HCT116 (cell line): ENCODE results near the gene RSAD1. TPM values are rescaled to one million over a fixed set of nuclear protein-coding genes. Genes with fewer than 3 reads are reported as not detected.
A peak's percentile ranks its signal among the peaks of the same experiment; 100 is the strongest.

Experiments used
- ATAC-seq: fragments of 200-7000 bp; cut with Tn5 transposase; 2 replicates; pipeline ENCODE4 v1.9.1; 2020; ENCODE audit warnings: mild to moderate bottlenecking, moderate library complexity
- BruUV-seq: library from RNA; stranded (reverse); fragments of 400-500 nt; replicated peaks from 2 replicates; lab custom pipeline; 2021; lab: Mats Ljungman, UMichigan
- CTCF ChIA-PET: fragments of 300-600 bp; sonication (Branson Sonifier 250); formaldehyde crosslinking; loops from one replicate; lab custom pipeline; 2021; ENCODE audit warnings: antibody characterized with exemption; lab: Charles Lee
- POLR2A ChIA-PET: fragments of 300-600, 350-600 bp; sonication (Branson Sonifier 250); formaldehyde crosslinking; loops from one replicate; lab custom pipeline; 2021; ENCODE audit warnings: antibody characterized with exemption; lab: Charles Lee
- RAD21 ChIA-PET, 2 experiments: fragments of 300-600 bp; sonication (Branson Sonifier 250); formaldehyde crosslinking; loops; one replicate each; lab custom pipeline; 2023; ENCODE audit warnings: low total read pairs in 2 of 2; ENCODE audit not compliant: uncharacterized antibody in 2 of 2, unreplicated experiment in 2 of 2, low non-redundant PET in 1 of 2; lab: Charles Lee
- DNase-seq: peaks from one replicate; pipeline ENCODE4 v3.0.0-alpha.2; 2010; ENCODE audit warnings: low read depth, low spot score
- H2AFZ ChIP-seq: fragments of 200-600 bp; shearing (Covaris generic), sonication (generic); 2 replicates; pipeline ENCODE4 v1.6.1; 2017; ENCODE audit warnings: low read depth, mixed run types, mixed read lengths, antibody characterized with exemption, low read length; ENCODE audit not compliant: poor library complexity, severe bottlenecking
- H3K27ac ChIP-seq: 2 replicates; pipeline ENCODE4 v1.5.1; 2012; ENCODE audit warnings: low read depth, low read length
- H3K27me3 ChIP-seq: fragments of 200-600 bp; sonication (generic); 2 replicates; pipeline ENCODE4 v1.6.1; 2016; ENCODE audit warnings: mixed run types, low read length, mixed read lengths; ENCODE audit not compliant: insufficient read depth
- H3K36me3 ChIP-seq, 2 experiments: fragments of 200-500 bp in 1 of 2; fragments of 200-600 bp in 1 of 2; sonication (Bioruptor generic) in 1 of 2; sonication (generic) in 1 of 2; 2 replicates each; pipeline versions ENCODE4 v1.5.1 to v1.6.1; 2014 to 2016; ENCODE audit warnings: low read length in 2 of 2, inconsistent platforms in 1 of 2, mixed read lengths in 1 of 2, mixed run types in 1 of 2; ENCODE audit not compliant: insufficient read depth in 2 of 2, control insufficient read depth in 1 of 2
- H3K4me1 ChIP-seq, 2 experiments: fragments of 200-600 bp in 1 of 2; sonication (generic) in 1 of 2; 2 replicates each; pipeline versions ENCODE4 v1.5.1 to v1.6.1; 2012 to 2017; ENCODE audit warnings: low read length in 2 of 2, inconsistent platforms in 1 of 2, mild to moderate bottlenecking in 1 of 2, mixed read lengths in 1 of 2, mixed run types in 1 of 2, moderate library complexity in 1 of 2; ENCODE audit not compliant: insufficient read depth in 2 of 2, control insufficient read depth in 1 of 2
- H3K4me2 ChIP-seq: fragments of 200-600 bp; sonication (generic); 2 replicates; pipeline ENCODE4 v1.6.1; 2017; ENCODE audit warnings: mixed run types, low read length, mixed read lengths
- H3K4me3 ChIP-seq, 2 experiments: fragments of 200-600 bp in 1 of 2; sonication (generic) in 1 of 2; replicated peaks in 1 of 2; 2 replicates each; pipeline ENCODE4 v1.5.1; 2011 to 2016; ENCODE audit warnings: low read length in 2 of 2, control low read depth in 1 of 2, low read depth in 1 of 2, mild to moderate bottlenecking in 1 of 2, mixed read lengths in 1 of 2, mixed run types in 1 of 2
- H3K79me2 ChIP-seq: fragments of 200-600 bp; sonication (generic); 2 replicates; pipeline ENCODE4 v1.6.1; 2017; ENCODE audit warnings: mild to moderate bottlenecking, mixed run types, low read length, moderate library complexity, mixed read lengths; ENCODE audit not compliant: insufficient read depth
- H3K9ac ChIP-seq: fragments of 200-600 bp; sonication (generic); 2 replicates; pipeline ENCODE4 v1.6.1; 2016; ENCODE audit warnings: low read length, mixed read lengths
- H3K9me2 ChIP-seq: fragments of 200-600 bp; sonication (generic), shearing (Covaris generic); 2 replicates; pipeline ENCODE4 v1.6.1; 2017; ENCODE audit warnings: mixed run types, mild to moderate bottlenecking, moderate library complexity; ENCODE audit not compliant: insufficient read depth
- H3K9me3 ChIP-seq, 2 experiments: fragments of 200-500 bp in 1 of 2; fragments of 200-600 bp in 1 of 2; sonication (Bioruptor generic) in 1 of 2; sonication (generic) in 1 of 2; 2 replicates each; pipeline ENCODE4 v1.6.1; 2014 to 2017; ENCODE audit warnings: low read length in 2 of 2, mixed read lengths in 2 of 2, inconsistent platforms in 1 of 2, low read depth in 1 of 2, mild to moderate bottlenecking in 1 of 2, mixed run types in 1 of 2, moderate library complexity in 1 of 2; ENCODE audit not compliant: control insufficient read depth in 1 of 2, insufficient read depth in 1 of 2
- H4K20me1 ChIP-seq: fragments of 200-600 bp; sonication (generic), shearing (Covaris generic); 2 replicates; pipeline ENCODE4 v1.6.1; 2017; ENCODE audit warnings: mixed run types, mild to moderate bottlenecking, moderate library complexity; ENCODE audit not compliant: insufficient read depth
- ATF3 ChIP-seq: IDR thresholded peaks from 2 replicates; pipeline ENCODE4 v1.6.1; 2012
- CEBPB ChIP-seq: IDR thresholded peaks from 2 replicates; pipeline ENCODE4 v1.6.1; 2012; ENCODE audit warnings: low read depth
- EZH2 ChIP-seq: fragments of 200-600 bp; sonication (generic); IDR thresholded peaks from 2 replicates; pipeline ENCODE4 v1.6.1; 2017; ENCODE audit warnings: antibody characterized with exemption, mixed run types
- EZH2phosphoT487 ChIP-seq: fragments of 200-600 bp; IDR thresholded peaks from 2 replicates; pipeline ENCODE4 v1.6.1; 2018; ENCODE audit warnings: antibody characterized with exemption, borderline replicate concordance
- FOSL1 ChIP-seq: IDR thresholded peaks from 2 replicates; pipeline ENCODE4 v1.6.1; 2012; ENCODE audit warnings: low read depth
- JUND ChIP-seq: IDR thresholded peaks from 2 replicates; pipeline ENCODE4 v1.6.1; 2012
- MAX ChIP-seq: IDR thresholded peaks from 2 replicates; pipeline ENCODE4 v1.6.1; 2012
- POLR2A ChIP-seq: IDR thresholded peaks from 2 replicates; pipeline ENCODE4 v1.7.0; 2011; ENCODE audit warnings: borderline replicate concordance; ENCODE audit not compliant: insufficient read depth, insufficient read length; ENCODE audit errors: extremely low read depth
- POLR2AphosphoS5 ChIP-seq: IDR thresholded peaks from 2 replicates; pipeline ENCODE4 v1.6.1; 2011; ENCODE audit warnings: mild to moderate bottlenecking, low read depth, low read length, moderate library complexity
- RAD21 ChIP-seq: IDR thresholded peaks from 2 replicates; pipeline ENCODE4 v1.6.1; 2012; ENCODE audit warnings: low read depth, mild to moderate bottlenecking
- SP1 ChIP-seq: IDR thresholded peaks from 2 replicates; pipeline ENCODE4 v1.6.1; 2012; ENCODE audit warnings: low read depth
- SRF ChIP-seq: IDR thresholded peaks from 2 replicates; pipeline ENCODE4 v1.6.1; 2012; ENCODE audit warnings: low read depth
- TCF7L2 ChIP-seq: IDR thresholded peaks from 2 replicates; pipeline ENCODE4 v1.7.0; 2011; ENCODE audit warnings: borderline replicate concordance, inconsistent platforms; ENCODE audit not compliant: insufficient read depth, insufficient read length; ENCODE audit errors: extremely low read depth
- YY1 ChIP-seq: IDR thresholded peaks from 2 replicates; pipeline ENCODE4 v1.6.1; 2011; ENCODE audit warnings: low read length, low read depth, moderate library complexity, mild to moderate bottlenecking; ENCODE audit not compliant: insufficient replicate concordance; ENCODE audit errors: extremely low read depth
- ZBTB33 ChIP-seq: IDR thresholded peaks from 2 replicates; pipeline ENCODE4 v1.6.1; 2011; ENCODE audit warnings: mild to moderate bottlenecking, low read length, moderate library complexity; ENCODE audit not compliant: insufficient replicate concordance; ENCODE audit errors: extremely low read depth
- intact Hi-C: fragments of 100-400 bp; cut with micrococcal nuclease; formaldehyde crosslinking; loops from 2 replicates; pipeline ENCODE4 v1.10.0; 2022
- total RNA-seq: library from RNA; stranded (reverse); gene quantifications from one replicate; pipeline ENCODE4 v1.2.1, GENCODE V29; 2021; ENCODE audit not compliant: unreplicated experiment
- TF ChIP-seq, protein P1 (sequence below), 3 experiments: fragments of 200-600 bp in 1 of 3; sonication (generic) in 1 of 3; IDR thresholded peaks in 2 of 3; conservative IDR thresholded peaks in 1 of 3; 2 replicates each; pipeline ENCODE4 v1.5.1; 2012 to 2017; ENCODE audit warnings: low read depth in 2 of 3, low read length in 2 of 3, antibody characterized with exemption in 1 of 3, borderline replicate concordance in 1 of 3, control low read depth in 1 of 3, mild to moderate bottlenecking in 1 of 3, mixed read lengths in 1 of 3, mixed run types in 1 of 3, moderate library complexity in 1 of 3; ENCODE audit not compliant: insufficient read depth in 1 of 3

The RSAD1 gene
- total RNA-seq, 1 experiment from 2014 or later = 82.7 TPM

DNA sequence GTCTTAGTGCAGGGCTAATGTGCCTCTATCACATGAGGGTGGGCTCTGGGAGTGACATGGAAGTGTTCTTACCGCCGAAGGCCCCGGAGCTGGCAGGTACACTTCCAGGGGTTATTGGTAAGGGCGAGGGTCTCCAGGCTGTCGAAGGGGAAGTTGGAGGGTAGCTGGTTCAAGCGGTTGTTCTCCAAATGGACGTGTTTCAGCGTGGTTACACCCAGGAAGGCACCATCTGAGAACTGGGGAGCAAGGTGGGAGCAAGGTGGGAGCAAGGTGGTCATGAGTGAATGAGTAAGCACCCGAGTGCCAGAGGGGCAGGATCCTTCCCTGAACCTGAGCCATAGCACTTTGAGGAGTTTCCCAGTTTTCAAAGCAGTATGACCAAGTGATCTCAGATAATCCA lies 13.0 kb upstream of the RSAD1 start:
- RAD21 ChIA-PET = no interaction called here
- CTCF ChIA-PET = no interaction called here
- POLR2A ChIA-PET = no interaction called here
- H3K4me2 ChIP-seq = no peak overlapping the region
- H3K27me3 ChIP-seq = no peaks in the 10 kb centered on the region
- no peaks in the 10 kb centered on the region for H3K36me3 ChIP-seq
- no peak overlapping the region for H2AFZ ChIP-seq
- no peaks in the 10 kb centered on the region for H3K9me2 ChIP-seq
- no peaks in the 10 kb centered on the region for H3K9me3 ChIP-seq
- no peak overlapping the region for H3K4me3 ChIP-seq
- no peak overlapping the region for H3K27ac ChIP-seq
- BruUV-seq = no TSS peak
- H3K4me1 ChIP-seq = peaks cover 4 to 16% of the 10 kb centered on the region in 2 experiments; a peak in 2 of 4 replicates
- intact Hi-C loops = no loop called here
- ATAC-seq (no peak), DNase-seq (no peak)
- no peak overlapping the region for H3K9ac ChIP-seq
- no peaks in the 10 kb centered on the region for H4K20me1 ChIP-seq
- H3K79me2 ChIP-seq = no peaks in the 10 kb centered on the region
- TF ChIP-seq TCF7L2 = no peak
- TF ChIP-seq EZH2 = no peak
- no peak for TF ChIP-seq POLR2AphosphoS5
- no peak for TF ChIP-seq SP1
- no peak for TF ChIP-seq POLR2A

GRCh38 chr17:50466371-50467113 lies 12.1 kb upstream of the RSAD1 start:
- no peaks in the 10 kb centered on the region for H3K27me3 ChIP-seq
- no peaks in the 10 kb centered on the region for H3K79me2 ChIP-seq
- peak; percentile 16; the same call in 1 of the 2 replicates for ATAC-seq
- no peaks in the 10 kb centered on the region for H3K36me3 ChIP-seq
- RAD21 ChIA-PET = no interaction called here
- no peak overlapping the region; the same call in 1 of the 2 replicates for H3K27ac ChIP-seq
- intact Hi-C loops = no loop called here
- no TSS peak for BruUV-seq
- H3K9ac ChIP-seq = no peak overlapping the region
- no peaks in the 10 kb centered on the region for H3K9me3 ChIP-seq
- H3K4me1 ChIP-seq = peaks cover 4 to 16% of the 10 kb centered on the region in 2 experiments; a peak in 2 of 4 replicates
- H3K9me2 ChIP-seq = no peaks in the 10 kb centered on the region
- H4K20me1 ChIP-seq = no peaks in the 10 kb centered on the region
- H2AFZ ChIP-seq = no peak overlapping the region
- CTCF ChIA-PET = no interaction called here
- no peak for DNase-seq
- no peak overlapping the region for H3K4me2 ChIP-seq
- POLR2A ChIA-PET = interaction anchor here (0.6 kb wide), 1 partner anchor 38 kb away, joined by 3 read pairs; no protein-coding TSS in a partner anchor
- H3K4me3 ChIP-seq = no peak overlapping the region
- TF ChIP-seq RAD21 (no peak), YY1 (no peak), ZBTB33 (no peak), FOSL1 (no peak), ATF3 (no peak), JUND (no peak), EZH2 (no peak), EZH2phosphoT487 (no peak), SRF (no peak), CEBPB (no peak), MAX (no peak)
- TF ChIP-seq, protein P1, sequence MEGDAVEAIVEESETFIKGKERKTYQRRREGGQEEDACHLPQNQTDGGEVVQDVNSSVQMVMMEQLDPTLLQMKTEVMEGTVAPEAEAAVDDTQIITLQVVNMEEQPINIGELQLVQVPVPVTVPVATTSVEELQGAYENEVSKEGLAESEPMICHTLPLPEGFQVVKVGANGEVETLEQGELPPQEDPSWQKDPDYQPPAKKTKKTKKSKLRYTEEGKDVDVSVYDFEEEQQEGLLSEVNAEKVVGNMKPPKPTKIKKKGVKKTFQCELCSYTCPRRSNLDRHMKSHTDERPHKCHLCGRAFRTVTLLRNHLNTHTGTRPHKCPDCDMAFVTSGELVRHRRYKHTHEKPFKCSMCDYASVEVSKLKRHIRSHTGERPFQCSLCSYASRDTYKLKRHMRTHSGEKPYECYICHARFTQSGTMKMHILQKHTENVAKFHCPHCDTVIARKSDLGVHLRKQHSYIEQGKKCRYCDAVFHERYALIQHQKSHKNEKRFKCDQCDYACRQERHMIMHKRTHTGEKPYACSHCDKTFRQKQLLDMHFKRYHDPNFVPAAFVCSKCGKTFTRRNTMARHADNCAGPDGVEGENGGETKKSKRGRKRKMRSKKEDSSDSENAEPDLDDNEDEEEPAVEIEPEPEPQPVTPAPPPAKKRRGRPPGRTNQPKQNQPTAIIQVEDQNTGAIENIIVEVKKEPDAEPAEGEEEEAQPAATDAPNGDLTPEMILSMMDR (IDR thresholded peaks at IDR 0.05 in 2 of 3, conservative IDR thresholded peaks at IDR 0.05 in 1 of 3; ENCODE audit: borderline replicate concordance in 1 of 3, insufficient read depth in 1 of 3, low read depth in 2 of 3, low read length in 2 of 3) = no peak
